H1 (cell line): ENCODE results near the gene MAML1. TPM values are rescaled to one million over a fixed set of nuclear protein-coding genes. Genes with fewer than 3 reads are reported as not detected.

Experiments
- CTCF ChIA-PET: fragments of 300-600 bp; sonication (Branson Sonifier 250); formaldehyde crosslinking; loops from one replicate; lab custom pipeline; 2021; ENCODE audit not compliant: partially characterized antibody; lab: Charles Lee
- POLR2A ChIA-PET: fragments of 300-600 bp; sonication (Branson Sonifier 250); formaldehyde crosslinking; loops from one replicate; lab custom pipeline; 2021; ENCODE audit warnings: inconsistent platforms; ENCODE audit not compliant: partially characterized antibody; lab: Charles Lee
- DNase-seq, 2 experiments: peaks; one replicate each; pipeline versions ENCODE4 v3.0.0 to v3.0.0-alpha.2; 2010 to 2022; ENCODE audit warnings: low spot score in 2 of 2, low read depth in 1 of 2, mixed read lengths in 1 of 2
- FAIRE-seq: peaks from 2 replicates; lab custom pipeline; 2011; peaks lifted over from hg19 to GRCh38; lab: Jason Lieb, UNC
- H2AFZ ChIP-seq: 2 replicates; pipeline ENCODE4 v1.8.1; 2012; ENCODE audit warnings: low read length, inconsistent platforms
- H2AK5ac ChIP-seq: 2 replicates; pipeline ENCODE4 v1.6.1; 2013; ENCODE audit warnings: low read depth, low read length
- H2BK120ac ChIP-seq: replicated peaks from 2 replicates; pipeline ENCODE3; 2013; ENCODE audit warnings: low read depth, low read length, inconsistent platforms
- H2BK12ac ChIP-seq: 2 replicates; pipeline ENCODE4 v1.6.1; 2013; ENCODE audit warnings: low read depth, low read length
- H2BK15ac ChIP-seq: 2 replicates; pipeline ENCODE4 v1.6.1; 2013; ENCODE audit warnings: low read length
- H2BK20ac ChIP-seq: 2 replicates; pipeline ENCODE4 v1.6.1; 2013; ENCODE audit warnings: low read length
- H2BK5ac ChIP-seq: 2 replicates; pipeline ENCODE4 v1.6.1; 2013; ENCODE audit warnings: low read depth, low read length
- H3K14ac ChIP-seq: 2 replicates; pipeline ENCODE4 v1.6.1; 2013; ENCODE audit warnings: inconsistent platforms; ENCODE audit not compliant: insufficient read length
- H3K18ac ChIP-seq: 2 replicates; pipeline ENCODE4 v1.6.1; 2013; ENCODE audit warnings: low read length; ENCODE audit errors: extremely low read depth
- H3K23ac ChIP-seq: 2 replicates; pipeline ENCODE4 v1.6.1; 2013; ENCODE audit warnings: inconsistent platforms; ENCODE audit not compliant: insufficient read length
- H3K23me2 ChIP-seq: 2 replicates; pipeline ENCODE4 v1.6.1; 2013; ENCODE audit warnings: low read depth, low read length
- H3K27ac ChIP-seq: 2 replicates; pipeline ENCODE4 v1.6.1; 2011; ENCODE audit warnings: low read depth, low read length, inconsistent platforms
- H3K27me3 ChIP-seq, 4 experiments: replicated peaks in 1 of 4; 1 replicate in 1 of 4; 2 replicates in 3 of 4; pipeline versions ENCODE4 v1.6.1 to v1.8.1; 2011 to 2013; ENCODE audit warnings: low read length in 3 of 4, mild to moderate bottlenecking in 3 of 4, inconsistent platforms in 2 of 4, mixed read lengths in 2 of 4, moderate library complexity in 1 of 4; ENCODE audit not compliant: control insufficient read depth in 3 of 4, insufficient read depth in 3 of 4; ENCODE audit errors: extremely low read depth in 1 of 4
- H3K36me3 ChIP-seq, 4 experiments: 2 replicates each; pipeline versions ENCODE4 v1.6.1 to v1.8.1; 2011 to 2013; ENCODE audit warnings: mild to moderate bottlenecking in 4 of 4, low read length in 3 of 4, moderate library complexity in 2 of 4, control low read depth in 1 of 4, inconsistent platforms in 1 of 4; ENCODE audit not compliant: insufficient read depth in 4 of 4, control insufficient read depth in 2 of 4
- H3K4ac ChIP-seq: replicated peaks from 2 replicates; pipeline ENCODE3; 2013; ENCODE audit warnings: low read length, low read depth, mixed read lengths, inconsistent platforms; ENCODE audit not compliant: insufficient read length
- H3K4me1 ChIP-seq, 4 experiments: replicated peaks in 1 of 4; 1 replicate in 1 of 4; 2 replicates in 3 of 4; pipeline versions ENCODE4 v1.6.1 to v1.8.1; 2011 to 2013; ENCODE audit warnings: low read length in 3 of 4, inconsistent platforms in 2 of 4, mixed read lengths in 1 of 4; ENCODE audit not compliant: insufficient read depth in 4 of 4, control insufficient read depth in 3 of 4
- H3K4me2 ChIP-seq, 2 experiments: 2 replicates each; pipeline versions ENCODE4 v1.6.1 to v1.8.1; 2011 to 2013; ENCODE audit warnings: low read depth in 2 of 2, low read length in 2 of 2, control low read depth in 1 of 2, inconsistent platforms in 1 of 2, mild to moderate bottlenecking in 1 of 2; ENCODE audit not compliant: insufficient read depth in 1 of 2
- H3K4me3 ChIP-seq, 4 experiments: fragments of 200-600, 300-600 bp in 1 of 4; sonication (generic), shearing (Covaris generic), sonication (Bioruptor Twin) in 1 of 4; 2 replicates each; pipeline versions ENCODE4 v1.5.1 to v1.8.1; 2011 to 2016; ENCODE audit warnings: low read length in 4 of 4, low read depth in 3 of 4, control low read depth in 2 of 4, inconsistent platforms in 2 of 4, mild to moderate bottlenecking in 2 of 4, mixed read lengths in 1 of 4, moderate library complexity in 1 of 4; ENCODE audit not compliant: insufficient read depth in 2 of 4; ENCODE audit errors: extremely low read depth in 1 of 4
- H3K56ac ChIP-seq: replicated peaks from 2 replicates; pipeline ENCODE3; 2013; ENCODE audit warnings: low read depth, mild to moderate bottlenecking, mixed read lengths, low read length, inconsistent platforms; ENCODE audit not compliant: insufficient read length
- H3K79me1 ChIP-seq: 2 replicates; pipeline ENCODE4 v1.6.1; 2013; ENCODE audit warnings: low read depth, low read length, control low read depth
- H3K79me2 ChIP-seq, 2 experiments: 2 replicates each; pipeline versions ENCODE4 v1.6.1 to v1.8.1; 2012 to 2013; ENCODE audit warnings: low read length in 2 of 2, mild to moderate bottlenecking in 2 of 2, inconsistent platforms in 1 of 2; ENCODE audit not compliant: insufficient read depth in 2 of 2, control insufficient read depth in 1 of 2
- H3K9ac ChIP-seq, 4 experiments: replicated peaks in 1 of 4; 1 replicate in 1 of 4; 2 replicates in 3 of 4; pipeline versions ENCODE4 v1.6.1 to v1.8.1; 2011 to 2013; ENCODE audit warnings: low read depth in 3 of 4, low read length in 3 of 4, control low read depth in 2 of 4, mild to moderate bottlenecking in 2 of 4, moderate library complexity in 2 of 4, inconsistent platforms in 1 of 4; ENCODE audit errors: extremely low read depth in 1 of 4
- H3K9me3 ChIP-seq, 2 experiments: 2 replicates each; pipeline versions ENCODE4 v1.6.1 to v1.8.1; 2012 to 2013; ENCODE audit warnings: mild to moderate bottlenecking in 2 of 2, moderate library complexity in 2 of 2, control low read depth in 1 of 2, inconsistent platforms in 1 of 2, low read depth in 1 of 2, low read length in 1 of 2, mixed read lengths in 1 of 2; ENCODE audit not compliant: insufficient read depth in 2 of 2
- H4K20me1 ChIP-seq, 2 experiments: replicated peaks in 1 of 2; 2 replicates each; pipeline versions ENCODE3 to v1.8.1; 2011 to 2013; ENCODE audit warnings: inconsistent platforms in 2 of 2, low read length in 2 of 2, mild to moderate bottlenecking in 1 of 2; ENCODE audit not compliant: insufficient read depth in 2 of 2, control insufficient read depth in 1 of 2
- H4K5ac ChIP-seq: 2 replicates; pipeline ENCODE4 v1.6.1; 2013; ENCODE audit warnings: low read length, low read depth, mixed read lengths, inconsistent platforms; ENCODE audit not compliant: insufficient read length
- H4K8ac ChIP-seq: 2 replicates; pipeline ENCODE4 v1.8.0; 2013; ENCODE audit warnings: mild to moderate bottlenecking, moderate library complexity, low read length, inconsistent platforms; ENCODE audit not compliant: insufficient read depth; ENCODE audit errors: extremely low read depth
- H4K91ac ChIP-seq: replicated peaks from 2 replicates; pipeline ENCODE3; 2013; ENCODE audit warnings: low read length, mixed read lengths, inconsistent platforms; ENCODE audit not compliant: insufficient read length
- CBX8 ChIP-seq: fragments of 300-800, 300-1000 bp; sonication (generic); IDR thresholded peaks from 2 replicates; pipeline ENCODE4 v1.7.1; 2016; ENCODE audit warnings: low read depth, low read length, borderline replicate concordance
- CTBP2 ChIP-seq: IDR thresholded peaks from 2 replicates; pipeline ENCODE4 v1.7.0; 2011; ENCODE audit warnings: borderline replicate concordance, mild to moderate bottlenecking, moderate library complexity, mixed read lengths, low read length; ENCODE audit not compliant: insufficient read depth, insufficient read length
- EGR1 ChIP-seq: IDR thresholded peaks from 2 replicates; pipeline ENCODE4 v1.6.1; 2011; ENCODE audit warnings: low read depth, low read length, borderline replicate concordance
- KDM1A ChIP-seq: fragments of 200-600, 300-600 bp; sonication (generic); IDR thresholded peaks from 2 replicates; pipeline ENCODE4 v1.7.1; 2016; ENCODE audit warnings: mild to moderate bottlenecking, low read length, borderline replicate concordance
- RFX5 ChIP-seq: IDR thresholded peaks from 2 replicates; pipeline ENCODE4 v1.6.1; 2011; ENCODE audit warnings: low read depth, low read length, improper control_type of control experiment, borderline replicate concordance
- SP4 ChIP-seq: IDR thresholded peaks from 2 replicates; pipeline ENCODE4 v1.6.1; 2012; ENCODE audit warnings: low read length, inconsistent platforms
- TAF7 ChIP-seq: optimal IDR thresholded peaks from 2 replicates; pipeline ENCODE3; 2011; ENCODE audit warnings: low read depth, mild to moderate bottlenecking, inconsistent platforms, low read length, moderate library complexity, borderline replicate concordance
- WGBS, 2 experiments: shearing (Covaris generic) in 1 of 2; methylation state at CpG; one replicate each; pipeline versions ENCODE4 v1.1.6 to v1.1.7; 2013 to 2015; ENCODE audit warnings: low lambda C conversion rate in 2 of 2, mixed read lengths in 2 of 2, inconsistent platforms in 1 of 2, low coverage in 1 of 2, missing lambda C conversion rate in 1 of 2; ENCODE audit not compliant: insufficient replicate concordance in 2 of 2, insufficient coverage in 1 of 2, insufficient read length in 1 of 2; ENCODE audit errors: extremely low coverage in 1 of 2, missing lambda C conversion rate in 1 of 2; 5-methylcytosine and 5-hydroxymethylcytosine counted together
- polyA plus RNA-seq, 7 experiments: library from polyadenylated mRNA; depleted of rRNA in 3 of 7; stranded (reverse) in 5 of 7; unstranded in 2 of 7; fragments of >200 nt in 5 of 7; fragments of 200-250 nt in 2 of 7; gene quantifications; 1 replicate in 5 of 7; 2 replicates in 1 of 7; 4 replicates in 1 of 7; pipeline versions ENCODE4 v1.2.1 to v1.2.3, GENCODE V29; 2011 to 2013; ENCODE audit warnings: missing spikeins in 2 of 7, mixed read lengths in 2 of 7
- total RNA-seq: library from RNA; stranded (reverse); fragmentation: NEBNext Ultra II Directional; extraction: Animal tissue kit (Norgen Biotek cat#: 25700); gene quantifications from 2 replicates; pipeline ENCODE4 v1.2.1, GENCODE V29; 2021
- TF ChIP-seq, protein P1 (sequence below): IDR thresholded peaks from 2 replicates; pipeline ENCODE4 v1.6.1; 2012; ENCODE audit warnings: low read length, inconsistent platforms

The MAML1 gene
- total and polyA plus RNA-seq, 2 of the 8 experiments (the other 6 are each of a cell fraction or from before 2014, with no cell fraction given), result 17.1 to 41.9 TPM

DNA sequence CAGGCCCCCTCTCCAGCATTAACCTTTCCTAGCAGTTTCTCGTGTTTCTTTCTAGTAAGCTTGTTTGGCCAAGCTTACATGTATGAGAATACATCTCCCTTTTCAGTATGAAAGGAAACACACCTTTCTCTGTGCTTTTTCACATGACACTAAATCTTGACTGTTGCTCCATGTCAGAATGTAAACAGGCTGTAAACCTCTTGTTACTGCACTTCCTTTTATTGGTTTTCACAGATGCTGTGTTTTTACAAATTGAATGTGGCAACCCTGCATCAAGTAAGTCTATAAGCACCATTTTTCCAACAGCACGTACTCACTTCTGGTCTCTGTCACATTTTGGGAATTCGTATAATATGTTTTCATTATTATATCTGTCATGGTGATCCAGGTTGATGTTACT is 36.0 kb upstream of the MAML1 start:
- no peaks in the 10 kb centered on the region for H3K27me3 ChIP-seq
- H3K9me3 ChIP-seq, result no peaks in the 10 kb centered on the region
- CTCF ChIA-PET, result interaction anchor here (1.1 to 2.9 kb wide), 3 partner anchors 14 to 67 kb away, joined by 4 to 13 read pairs (median 4); no protein-coding TSS in a partner anchor
- H2BK15ac ChIP-seq, result no peak overlapping the region
- H3K4me1 ChIP-seq, result peaks cover 0 to 9% (median 2%) of the 10 kb centered on the region in 4 experiments; a peak in 3 of 7 replicates
- FAIRE-seq, result no peak
- no peak overlapping the region for H3K4me2 ChIP-seq
- H2BK12ac ChIP-seq, result no peak overlapping the region
- no peak overlapping the region for H2BK20ac ChIP-seq
- peaks cover 18 to 26% of the 10 kb centered on the region in 2 experiments for H3K79me2 ChIP-seq
- no peak overlapping the region for H3K4me3 ChIP-seq
- no peak overlapping the region for H3K9ac ChIP-seq
- H3K27ac ChIP-seq, result no peak overlapping the region
- peaks cover 0 to 3% (median 0%) of the 10 kb centered on the region in 4 experiments; a peak in 2 of 8 replicates for H3K36me3 ChIP-seq
- H3K14ac ChIP-seq, result no peak overlapping the region
- POLR2A ChIA-PET, result interaction anchor here (1.4 to 5.7 kb wide), 3 partner anchors 17 to 73 kb away, joined by 7 to 50 read pairs (median 33); partner anchors contain the start of genes CBY3 and HNRNPH1
- H2BK120ac ChIP-seq, result no peak overlapping the region
- no peak for TF ChIP-seq KDM1A
- no peak for TF ChIP-seq SP4
- TF ChIP-seq RFX5, result no peak
- no peak for TF ChIP-seq EGR1
- no peak for TF ChIP-seq CBX8
- TF ChIP-seq, protein P1, sequence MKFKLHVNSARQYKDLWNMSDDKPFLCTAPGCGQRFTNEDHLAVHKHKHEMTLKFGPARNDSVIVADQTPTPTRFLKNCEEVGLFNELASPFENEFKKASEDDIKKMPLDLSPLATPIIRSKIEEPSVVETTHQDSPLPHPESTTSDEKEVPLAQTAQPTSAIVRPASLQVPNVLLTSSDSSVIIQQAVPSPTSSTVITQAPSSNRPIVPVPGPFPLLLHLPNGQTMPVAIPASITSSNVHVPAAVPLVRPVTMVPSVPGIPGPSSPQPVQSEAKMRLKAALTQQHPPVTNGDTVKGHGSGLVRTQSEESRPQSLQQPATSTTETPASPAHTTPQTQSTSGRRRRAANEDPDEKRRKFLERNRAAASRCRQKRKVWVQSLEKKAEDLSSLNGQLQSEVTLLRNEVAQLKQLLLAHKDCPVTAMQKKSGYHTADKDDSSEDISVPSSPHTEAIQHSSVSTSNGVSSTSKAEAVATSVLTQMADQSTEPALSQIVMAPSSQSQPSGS, result no peak
- no peak for TF ChIP-seq CTBP2
- no peak for TF ChIP-seq TAF7
- H3K23me2 ChIP-seq, result peaks cover 6% of the 10 kb centered on the region; the same call in 1 of the 2 replicates
- H3K4ac ChIP-seq, result no peak overlapping the region
- no peak overlapping the region for H4K8ac ChIP-seq
- H3K79me1 ChIP-seq, result no peaks in the 10 kb centered on the region
- no peak overlapping the region for H4K5ac ChIP-seq
- no peak overlapping the region for H4K91ac ChIP-seq
- no peak overlapping the region for H2AFZ ChIP-seq
- H3K23ac ChIP-seq, result no peak overlapping the region
- no peak overlapping the region for H3K56ac ChIP-seq
- no peak overlapping the region for H2BK5ac ChIP-seq
- no peak overlapping the region for H2AK5ac ChIP-seq
- no peak overlapping the region for H3K18ac ChIP-seq
- H4K20me1 ChIP-seq, result peaks cover 5 to 10% of the 10 kb centered on the region in 2 experiments
- DNase-seq, result no peak
- WGBS, 2 experiments, result 90% methylated on average over 3 of the region's 3 CpGs; no CpG with 5 or more reads in 1 of the 2 experiments
